ENCODE measurements around the gene GMIP. TPM values are rescaled to one million over a fixed set of nuclear protein-coding genes. Genes with fewer than 3 reads are reported as not detected.

The GMIP gene
- total and polyA plus RNA-seq, 2 of the 4 experiments (the other 2 are of a cell fraction) = 4.1 to 11.0 TPM

- H3K36me3 ChIP-seq (ENCODE audit: control insufficient read depth, insufficient read depth, low read length) = peaks cover 39% of the 10 kb centered on the region
- no peaks in the 10 kb centered on the region for H3K79me1 ChIP-seq (ENCODE audit: low read depth in 1 of 2, low read length in 2 of 2)
- H3K23ac ChIP-seq (ENCODE audit: low read depth, low read length) = no peak overlapping the region
- intact Hi-C loops (cut with micrococcal nuclease) (no loop called here), in situ Hi-C loops (cut with MboI; ENCODE audit: low sequenced_read_pairs) (loop anchor here (25.0 kb wide), 1 partner anchor 243 kb away; no protein-coding TSS in a partner anchor), dilution Hi-C loops (cut with HindIII; ENCODE audit: low sequenced_read_pairs, unreplicated experiment) (no loop called here)
- H4K20me1 ChIP-seq (ENCODE audit: insufficient read depth, low read length) = no peaks in the 10 kb centered on the region
- H3K27ac ChIP-seq (ENCODE audit: insufficient read depth, low read length) = no peak overlapping the region
- no peak overlapping the region for H3K18ac ChIP-seq (ENCODE audit: low read depth, low read length)
- CTCF ChIA-PET = no interaction called here
- H4K5ac ChIP-seq (ENCODE audit: low read depth, low read length) = no peak overlapping the region
- no peak overlapping the region for H3K4me2 ChIP-seq (ENCODE audit: low read depth, low read length)
- no peak overlapping the region for H3K4me3 ChIP-seq (ENCODE audit: insufficient read depth, low read depth, low read length)
- no peaks in the 10 kb centered on the region for H3K9me3 ChIP-seq (ENCODE audit: control insufficient read depth, insufficient read depth, low read length)
- H2AK5ac ChIP-seq (ENCODE audit: low read depth, low read length) = no peak overlapping the region
- H2BK15ac ChIP-seq (ENCODE audit: low read depth, low read length) = no peak overlapping the region
- WGBS, 2 experiments (ENCODE audit: extremely low coverage in 2 of 2, insufficient read length in 1 of 2) = no CpG with 5 or more reads among the region's 2 CpGs
- peaks cover 3% of the 10 kb centered on the region for H3K9me1 ChIP-seq (ENCODE audit: insufficient read depth, low read length)
- H3K4me1 ChIP-seq (ENCODE audit: control insufficient read depth, insufficient read depth, low read length) = no peaks in the 10 kb centered on the region
- no peak overlapping the region for H2BK120ac ChIP-seq (ENCODE audit: low read depth, low read length)
- no peak overlapping the region for H3K9ac ChIP-seq (ENCODE audit: low read depth, low read length)
- H2AK9ac ChIP-seq (replicated peaks; ENCODE audit: low read depth, low read length, poor library complexity) = peak overlapping the region; percentile 50
- no peak overlapping the region for H2BK5ac ChIP-seq (ENCODE audit: low read depth, low read length, poor library complexity, severe bottlenecking)
- BruUV-seq (replicated peaks) = no TSS peak
- no peak overlapping the region for H3K14ac ChIP-seq (replicated peaks; ENCODE audit: low read depth, low read length)
- DNase-seq (no peak), ATAC-seq (ENCODE audit: low read depth) (no peak)
- no peak overlapping the region for H3K4ac ChIP-seq (ENCODE audit: low read depth, low read length)
- no peak for TF ChIP-seq RAD21 (IDR thresholded peaks at IDR 0.05; ENCODE audit: low read length)
- TF ChIP-seq RCOR1 (IDR thresholded peaks at IDR 0.05; ENCODE audit: insufficient replicate concordance, low read length) = no peak
- no peak for TF ChIP-seq BHLHE40 (IDR thresholded peaks at IDR 0.05; ENCODE audit: low read depth, low read length)
- no peak overlapping the region for H2BK20ac ChIP-seq (ENCODE audit: low read depth, low read length)
- no peak overlapping the region for H4K91ac ChIP-seq (ENCODE audit: insufficient read depth, low read depth, low read length)
- H2AFZ ChIP-seq (replicated peaks; ENCODE audit: low read length, poor library complexity) = no peak overlapping the region
- H3K56ac ChIP-seq (ENCODE audit: extremely low read depth, insufficient read depth, low read length) = no peak overlapping the region
- POLR2A ChIA-PET (ENCODE audit: unreplicated experiment) = no interaction called here
- H4K8ac ChIP-seq (ENCODE audit: low read depth in 2 of 2, low read length in 2 of 2) = no peak overlapping the region
- H3K27me3 ChIP-seq (ENCODE audit: control insufficient read depth, insufficient read depth, low read length) = no peaks in the 10 kb centered on the region; the same call in 1 of the 2 replicates
Measured at GRCh38 chr19:19630426-19630825, 13.0 kb downstream of the GMIP start.
